NOMO-1 treated with dmso at 0.1 percent for 144 hours (cell line): ENCODE data around the gene MYPN.
A peak's percentile ranks its signal among the peaks of the same experiment; 100 is the strongest.
"Not testable (repeated sequence)": the region's sequence is repeated elsewhere in the genome, so short reads cannot be mapped to it uniquely, and the experiment has no call there.

Experiments used
- DNase-seq: peaks from one replicate; lab custom pipeline; 2025; ENCODE audit not compliant: unreplicated experiment; lab: John Stamatoyannopoulos, UW

The MYPN gene

GRCh38 chr10:68224810-68225209 is 115.5 kb downstream of the MYPN start:
- no peak for DNase-seq

DNA sequence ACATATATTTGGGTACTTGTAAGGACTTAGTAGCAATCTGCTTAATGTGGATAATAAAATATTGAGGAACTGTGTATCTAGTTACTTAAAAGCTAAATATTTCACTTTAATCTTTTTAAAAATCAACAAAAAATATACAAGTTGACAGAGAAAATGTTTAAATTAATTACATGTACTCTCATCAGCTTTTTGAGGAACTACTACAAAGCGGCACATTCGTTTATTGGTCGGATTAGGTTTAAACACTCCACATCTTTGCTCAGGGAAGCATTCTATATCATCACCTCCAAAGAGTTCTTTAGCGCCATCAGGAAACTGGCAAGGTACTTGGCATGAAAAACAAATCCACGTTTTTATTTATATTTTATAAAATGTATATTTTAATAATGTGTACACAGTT is 121.0 kb downstream of the MYPN start:
- DNase-seq = no peak

- peak; percentile 20 for DNase-seq
Observed at GRCh38 chr10:68231106-68231816, 122.0 kb downstream of the MYPN start.

- DNase-seq = no peak
Observed at GRCh38 chr10:68231817-68232251, 122.5 kb downstream of the MYPN start, which contains the start of gene ATOH7. Gene ATOH7 (minus strand): TSS chr10:68232113. CDS start chr10:68231677, 436 bp downstream.

DNA sequence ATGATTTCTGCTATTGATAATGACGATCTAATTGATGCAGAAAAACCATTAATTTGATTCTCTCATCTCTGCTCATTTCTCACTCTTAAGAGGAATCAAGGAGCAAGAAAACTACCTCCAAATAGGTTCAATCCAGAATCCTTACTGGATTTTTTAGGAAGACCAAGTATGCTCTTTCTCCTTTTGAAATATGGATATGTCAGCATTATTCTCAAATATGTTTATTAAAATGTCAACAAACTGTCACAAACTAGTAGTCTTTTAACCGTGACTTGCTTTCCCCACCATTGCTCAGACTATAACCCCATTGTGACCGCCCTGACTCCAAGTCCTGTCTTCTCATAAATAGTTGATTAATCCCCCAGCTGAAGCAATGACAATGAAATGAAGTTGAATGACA is 123.8 kb downstream of the MYPN start:
- no peak for DNase-seq

DNA sequence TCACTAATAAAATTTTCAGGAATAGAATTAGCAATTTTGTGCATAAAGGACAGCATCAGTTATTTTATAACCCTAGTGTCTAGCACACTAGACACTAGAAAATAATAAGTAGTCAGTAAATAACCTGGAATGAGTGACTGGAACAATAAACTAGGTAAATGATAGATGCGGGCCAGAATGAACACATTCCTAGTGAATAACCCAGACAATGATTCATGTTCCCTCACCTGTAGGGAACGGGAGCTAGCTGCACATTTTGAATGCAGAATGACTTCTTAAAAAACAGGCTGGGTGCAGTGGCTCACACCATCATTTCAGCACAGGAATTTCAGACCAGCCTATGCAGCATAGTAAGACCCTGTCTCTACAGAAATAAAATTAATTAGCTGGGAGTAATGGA is 125.8 kb downstream of the MYPN start:
- DNase-seq = no peak

DNA sequence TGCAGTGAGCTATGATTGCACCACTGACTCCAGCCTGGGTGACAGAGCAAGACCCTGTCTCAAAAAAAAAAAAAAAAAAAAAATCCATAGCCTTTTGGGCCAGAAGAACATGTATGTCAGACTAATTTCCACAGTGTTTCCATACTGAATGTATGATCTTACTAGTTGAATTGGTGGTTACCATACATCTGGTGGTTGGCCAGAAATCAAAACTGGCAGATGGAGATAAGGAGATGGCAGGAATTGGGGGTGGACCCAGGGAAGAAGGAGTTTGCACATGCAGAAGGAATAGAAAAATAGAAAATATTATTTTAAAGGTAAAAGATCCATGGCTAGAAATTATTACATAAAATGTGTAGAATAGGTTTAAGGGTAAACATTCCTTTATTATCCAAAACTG is 126.3 kb downstream of the MYPN start:
- DNase-seq = no peak

DNA sequence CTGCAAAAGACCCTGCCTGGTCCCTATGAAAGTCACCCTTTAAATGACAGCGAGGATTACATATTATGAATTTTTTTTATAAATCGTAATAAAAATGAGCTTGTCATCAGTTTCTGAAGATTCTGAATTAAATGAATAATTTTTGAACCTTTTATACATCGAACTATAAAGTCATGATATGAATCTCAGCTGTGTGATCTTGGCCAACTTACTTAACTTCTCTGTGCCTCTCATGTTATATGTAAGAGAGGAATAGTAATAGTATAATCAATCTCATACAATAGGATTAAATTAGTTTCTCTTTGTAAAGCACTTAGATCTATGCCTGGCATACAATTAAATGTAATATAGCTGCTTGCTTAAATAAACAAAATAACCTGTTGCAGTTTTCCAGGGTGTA is 127.9 kb downstream of the MYPN start:
- no peak for DNase-seq

DNA sequence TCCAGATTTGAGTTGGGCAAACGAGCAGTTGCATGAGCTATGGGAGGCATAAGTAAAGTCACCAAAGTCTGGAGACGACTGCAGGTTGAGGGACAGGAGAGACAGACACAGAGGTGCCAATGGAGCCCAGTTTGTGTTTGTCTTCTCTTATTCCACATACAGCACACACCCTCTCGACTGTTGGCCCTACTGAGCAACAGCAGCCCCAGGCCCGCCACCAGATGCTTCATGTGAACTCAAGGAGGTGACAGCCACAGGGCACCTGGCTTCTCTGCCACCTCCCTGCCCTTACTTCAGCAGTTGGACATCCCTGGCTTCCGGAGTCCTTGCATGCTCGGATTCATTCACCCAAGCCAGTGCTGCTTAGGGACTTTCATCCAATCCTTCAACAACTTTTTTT is 129.1 kb downstream of the MYPN start:
- no peak for DNase-seq

- no peak for DNase-seq
Observed at GRCh38 chr10:68239069-68239468, 129.8 kb downstream of the MYPN start.

DNA sequence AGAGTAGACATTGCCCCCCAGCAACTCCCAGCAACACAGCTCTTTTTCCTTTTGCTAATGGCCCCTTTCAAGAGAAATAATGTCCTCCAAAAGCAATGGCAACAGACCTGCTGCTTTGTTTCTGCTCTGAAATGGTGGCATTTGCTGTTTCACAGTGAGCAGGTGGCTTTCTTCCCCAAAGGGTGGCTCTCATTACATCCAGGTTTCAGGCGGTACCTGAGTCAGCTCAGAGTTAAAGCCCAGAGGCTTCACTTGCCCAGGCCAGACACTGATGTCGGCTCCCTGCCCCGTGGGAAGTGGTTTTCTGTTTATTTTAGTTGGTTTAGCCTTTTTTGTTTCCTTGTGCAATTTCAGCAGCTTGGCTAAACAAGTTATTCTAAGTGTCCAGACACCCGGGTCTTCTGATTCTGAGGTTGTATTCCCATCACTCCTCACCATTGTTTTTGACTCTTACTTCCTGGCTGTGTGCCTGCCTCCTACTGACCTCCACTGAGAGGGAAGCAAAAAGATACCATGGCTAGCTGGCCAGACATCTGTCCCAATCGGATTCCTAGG is 130.4 kb downstream of the MYPN start:
- DNase-seq = no peak

GRCh38 chr10:68242051-68242450 is 132.8 kb downstream of the MYPN start:
- no peak for DNase-seq

GRCh38 chr10:68246397-68246796 is 137.1 kb downstream of the MYPN start:
- DNase-seq = not testable (repeated sequence)

DNA sequence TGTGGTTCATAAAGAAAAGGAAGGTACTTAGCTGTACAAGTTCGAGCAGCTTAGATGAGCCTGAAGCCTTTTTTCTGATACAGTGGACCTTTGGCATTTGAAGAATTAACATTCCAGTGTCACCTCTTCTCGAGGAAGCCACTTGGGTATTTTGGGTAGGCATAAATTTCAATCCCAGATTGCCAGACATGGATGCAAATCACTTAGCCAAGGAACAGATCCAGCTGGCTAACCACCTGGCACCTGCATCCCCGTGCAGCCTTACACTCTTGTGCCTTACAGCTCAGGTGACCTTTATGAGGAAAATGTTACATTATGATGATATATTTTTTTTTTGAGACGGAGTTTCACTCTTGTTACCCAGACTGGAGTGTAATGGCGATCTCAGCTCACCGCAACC is 138.6 kb downstream of the MYPN start:
- DNase-seq = no peak

GRCh38 chr10:68249297-68249696 is 140.0 kb downstream of the MYPN start:
- no peak for DNase-seq

DNA sequence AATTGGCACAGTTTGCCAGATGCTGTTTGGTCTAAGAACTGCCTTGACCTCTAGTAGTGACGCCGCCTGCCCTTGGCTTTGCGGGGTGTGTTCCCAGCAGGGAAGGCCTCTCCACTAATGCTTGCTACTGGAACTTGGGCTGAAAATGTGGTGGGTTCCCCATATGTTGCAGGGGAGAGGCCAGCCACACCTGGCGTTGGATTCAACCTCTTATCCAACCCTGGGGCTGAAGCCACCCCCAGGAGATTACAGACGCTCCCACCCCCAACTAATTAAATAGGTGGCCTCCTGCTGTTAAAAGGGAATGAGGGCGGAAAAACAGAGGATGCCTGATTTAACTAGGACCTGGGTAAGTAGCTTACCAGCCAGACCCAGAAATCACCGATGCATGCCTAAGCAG is 141.9 kb downstream of the MYPN start:
- no peak for DNase-seq

GRCh38 chr10:68251625-68252495 is 142.6 kb downstream of the MYPN start:
- peak; percentile 20 for DNase-seq

DNA sequence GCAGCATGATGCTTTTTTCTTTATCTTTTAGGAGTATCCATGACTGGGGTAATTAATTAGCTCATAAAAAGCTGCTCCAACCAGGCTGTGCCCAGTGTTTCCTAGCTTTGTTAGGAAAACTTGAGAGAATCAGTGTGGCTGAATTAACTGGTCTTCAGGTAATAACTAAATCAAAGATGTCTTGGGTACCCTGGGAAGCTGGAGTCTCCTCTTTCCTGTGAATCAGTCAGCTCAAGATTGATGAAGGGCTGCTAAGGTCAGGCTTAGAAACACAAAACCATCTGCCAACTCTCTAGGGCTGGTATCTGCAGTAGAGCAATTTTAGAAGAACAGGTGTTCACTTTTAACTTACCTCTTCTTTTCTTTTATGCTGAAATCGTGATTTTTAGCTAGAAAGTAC is 144.1 kb downstream of the MYPN start:
- no peak for DNase-seq

DNA sequence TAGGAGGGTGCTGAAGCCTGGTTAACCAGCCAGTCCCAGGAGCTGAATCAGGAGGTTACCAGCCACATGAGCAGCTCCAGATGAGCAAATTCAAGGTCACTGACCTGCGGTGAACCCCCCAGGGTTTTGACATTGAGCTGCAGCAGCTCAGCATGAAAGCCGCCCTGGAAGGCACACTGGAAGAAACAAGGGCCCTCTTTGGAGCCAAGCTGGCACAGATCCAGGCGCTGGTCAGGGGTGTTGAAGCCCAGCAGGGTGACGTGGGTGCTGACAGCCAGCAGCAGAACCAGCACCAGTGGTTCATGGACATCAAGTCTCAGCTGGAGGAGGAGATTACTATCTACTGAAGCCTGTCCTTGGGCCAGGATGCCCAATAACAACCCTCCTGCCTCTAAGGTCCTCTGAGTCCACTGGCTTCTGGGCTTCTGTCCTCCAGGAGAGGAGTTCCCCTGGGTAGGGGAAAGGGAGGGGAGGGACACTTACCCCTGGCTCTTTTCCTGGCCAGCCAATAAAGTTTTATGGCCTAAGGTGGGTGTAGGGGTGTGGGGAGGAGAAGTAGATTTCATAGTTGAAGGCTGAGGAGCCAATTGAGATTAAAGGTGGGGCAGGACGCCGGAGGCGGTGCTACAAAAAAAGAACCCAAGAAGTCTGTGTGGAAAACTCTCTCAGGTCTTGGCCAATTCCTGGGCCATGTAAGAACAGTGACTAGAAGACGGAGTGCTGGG is 152.0 kb downstream of the MYPN start:
- no peak for DNase-seq
